Astrocyte (in vitro differentiated cells and primary cell): Measurements from ENCODE around the gene CNDP2. TPM values are rescaled to one million over a fixed set of nuclear protein-coding genes. Genes with fewer than 3 reads are reported as not detected.

Experiments
- DNase-seq: peaks from one replicate; pipeline ENCODE4 v3.0.0-alpha.2; 2010; ENCODE audit warnings: low read depth
- FAIRE-seq: peaks from 2 replicates; lab custom pipeline; 2011; peaks lifted over from hg19 to GRCh38; lab: Jason Lieb, UNC
- H2AFZ ChIP-seq: 2 replicates; pipeline ENCODE4 v1.6.0; 2012; ENCODE audit warnings: low read depth, low read length, inconsistent platforms
- H3K27ac ChIP-seq: 2 replicates; pipeline ENCODE4 v1.5.1; 2011; ENCODE audit warnings: low read depth, low read length, inconsistent platforms
- H3K27me3 ChIP-seq: 2 replicates; pipeline ENCODE4 v1.6.0; 2011; ENCODE audit warnings: low read length, inconsistent platforms; ENCODE audit not compliant: insufficient read depth
- H3K36me3 ChIP-seq: 2 replicates; pipeline ENCODE4 v1.5.1; 2011; ENCODE audit warnings: low read length, inconsistent platforms; ENCODE audit not compliant: insufficient read depth
- H3K4me1 ChIP-seq: 2 replicates; pipeline ENCODE4 v1.5.1; 2011; ENCODE audit warnings: low read length, inconsistent platforms; ENCODE audit not compliant: insufficient read depth
- H3K4me2 ChIP-seq: 2 replicates; pipeline ENCODE4 v1.6.0; 2012; ENCODE audit warnings: low read length, inconsistent platforms
- H3K4me3 ChIP-seq: 2 replicates; pipeline ENCODE4 v1.5.1; 2011; ENCODE audit warnings: low read depth, mild to moderate bottlenecking, low read length, inconsistent platforms; ENCODE audit not compliant: insufficient read depth
- H3K79me2 ChIP-seq: 2 replicates; pipeline ENCODE4 v1.6.0; 2012; ENCODE audit warnings: mild to moderate bottlenecking, low read length, inconsistent platforms; ENCODE audit not compliant: insufficient read depth
- H3K9ac ChIP-seq: 2 replicates; pipeline ENCODE4 v1.6.0; 2012; ENCODE audit warnings: mild to moderate bottlenecking, low read length, inconsistent platforms
- H3K9me3 ChIP-seq: 2 replicates; pipeline ENCODE4 v1.5.1; 2012; ENCODE audit warnings: low read depth, mild to moderate bottlenecking, low read length, inconsistent platforms; ENCODE audit not compliant: insufficient read depth
- H4K20me1 ChIP-seq: 2 replicates; pipeline ENCODE4 v1.6.0; 2012; ENCODE audit warnings: low read length, inconsistent platforms; ENCODE audit not compliant: insufficient read depth
- H3K27ac Mint-ChIP-seq: one replicate; pipeline ENCODE4 v1.8.0; 2021; ENCODE audit warnings: mild to moderate bottlenecking, mixed read lengths; ENCODE audit not compliant: unreplicated experiment
- H3K27me3 Mint-ChIP-seq: one replicate; pipeline ENCODE4 v1.8.0; 2021; ENCODE audit warnings: low read depth, mixed read lengths; ENCODE audit not compliant: unreplicated experiment
- H3K36me3 Mint-ChIP-seq: one replicate; pipeline ENCODE4 v1.8.0; 2021; ENCODE audit warnings: low read depth, mixed read lengths; ENCODE audit not compliant: unreplicated experiment
- H3K4me1 Mint-ChIP-seq: one replicate; pipeline ENCODE4 v1.8.0; 2021; ENCODE audit warnings: low read depth, mixed read lengths; ENCODE audit not compliant: unreplicated experiment
- H3K4me3 Mint-ChIP-seq: one replicate; pipeline ENCODE4 v1.8.0; 2021; ENCODE audit warnings: mild to moderate bottlenecking, moderate library complexity, mixed read lengths; ENCODE audit not compliant: unreplicated experiment
- H3K9me3 Mint-ChIP-seq: one replicate; pipeline ENCODE4 v1.8.0; 2021; ENCODE audit warnings: mild to moderate bottlenecking, mixed read lengths; ENCODE audit not compliant: unreplicated experiment
- EZH2 ChIP-seq: IDR thresholded peaks from 2 replicates; pipeline ENCODE4 v1.6.1; 2012; ENCODE audit warnings: mild to moderate bottlenecking, low read length, inconsistent platforms; ENCODE audit not compliant: insufficient read depth
- total RNA-seq: library from RNA; stranded (reverse); gene quantifications from 2 replicates; pipeline ENCODE4 v1.2.1, GENCODE V29; 2021
- TF ChIP-seq, protein P1 (sequence below): IDR thresholded peaks from 2 replicates; pipeline ENCODE4 v1.5.1; 2011; ENCODE audit warnings: low read depth, mild to moderate bottlenecking, inconsistent platforms, low read length, moderate library complexity; ENCODE audit not compliant: insufficient read depth

Gene CNDP2
- total RNA-seq, 1 donor from 2014 or later = 149 TPM

DNA sequence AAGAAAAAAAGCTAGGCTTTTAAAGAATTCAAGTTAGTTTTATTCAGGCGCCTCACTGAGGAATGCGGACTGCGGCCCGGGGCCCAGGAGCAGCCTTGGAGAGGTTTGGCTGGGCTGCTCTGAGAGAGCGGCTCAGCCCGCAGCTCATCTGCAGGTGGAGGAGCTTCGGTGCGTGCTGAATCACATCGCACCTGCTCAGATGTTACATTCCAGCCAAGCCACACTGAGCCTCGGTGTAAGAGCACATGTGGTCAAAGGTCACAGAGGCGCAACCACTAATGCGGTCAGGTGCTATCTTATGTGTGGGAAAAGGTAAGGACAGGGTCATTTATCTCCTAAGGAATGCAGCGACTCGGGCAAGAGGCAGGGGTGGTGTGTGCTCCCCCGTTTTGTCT, 21.1 kb downstream of the CNDP2 start:
- Histone ChIP-seq H3K9ac (no peak overlapping the region), H3K4me2 (no peak overlapping the region), H3K4me1 (no peaks in the 10 kb centered on the region), H3K4me3 (no peak overlapping the region), H3K27me3 (no peaks in the 10 kb centered on the region), H3K36me3 (peaks cover 3% of the 10 kb centered on the region), H3K27ac (no peak overlapping the region), H3K9me3 (no peaks in the 10 kb centered on the region), H4K20me1 (peaks cover 7% of the 10 kb centered on the region), H2AFZ (no peak overlapping the region), H3K79me2 (no peaks in the 10 kb centered on the region)
- no peak for DNase-seq
- no peaks in the 10 kb centered on the region for H3K27me3 Mint-ChIP-seq
- H3K4me3 Mint-ChIP-seq = no peak overlapping the region
- peaks cover 45% of the 10 kb centered on the region for H3K36me3 Mint-ChIP-seq
- H3K27ac Mint-ChIP-seq = no peak overlapping the region
- TF ChIP-seq, protein P1, sequence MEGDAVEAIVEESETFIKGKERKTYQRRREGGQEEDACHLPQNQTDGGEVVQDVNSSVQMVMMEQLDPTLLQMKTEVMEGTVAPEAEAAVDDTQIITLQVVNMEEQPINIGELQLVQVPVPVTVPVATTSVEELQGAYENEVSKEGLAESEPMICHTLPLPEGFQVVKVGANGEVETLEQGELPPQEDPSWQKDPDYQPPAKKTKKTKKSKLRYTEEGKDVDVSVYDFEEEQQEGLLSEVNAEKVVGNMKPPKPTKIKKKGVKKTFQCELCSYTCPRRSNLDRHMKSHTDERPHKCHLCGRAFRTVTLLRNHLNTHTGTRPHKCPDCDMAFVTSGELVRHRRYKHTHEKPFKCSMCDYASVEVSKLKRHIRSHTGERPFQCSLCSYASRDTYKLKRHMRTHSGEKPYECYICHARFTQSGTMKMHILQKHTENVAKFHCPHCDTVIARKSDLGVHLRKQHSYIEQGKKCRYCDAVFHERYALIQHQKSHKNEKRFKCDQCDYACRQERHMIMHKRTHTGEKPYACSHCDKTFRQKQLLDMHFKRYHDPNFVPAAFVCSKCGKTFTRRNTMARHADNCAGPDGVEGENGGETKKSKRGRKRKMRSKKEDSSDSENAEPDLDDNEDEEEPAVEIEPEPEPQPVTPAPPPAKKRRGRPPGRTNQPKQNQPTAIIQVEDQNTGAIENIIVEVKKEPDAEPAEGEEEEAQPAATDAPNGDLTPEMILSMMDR = no peak
- TF ChIP-seq EZH2 = no peak
- no peaks in the 10 kb centered on the region for H3K4me1 Mint-ChIP-seq
- no peak for FAIRE-seq
- no peaks in the 10 kb centered on the region for H3K9me3 Mint-ChIP-seq

- Mint-ChIP-seq H3K4me1 (no peaks in the 10 kb centered on the region), H3K27ac (no peak overlapping the region), H3K9me3 (no peaks in the 10 kb centered on the region), H3K36me3 (peaks cover 46% of the 10 kb centered on the region), H3K27me3 (no peaks in the 10 kb centered on the region), H3K4me3 (no peak overlapping the region)
- Histone ChIP-seq H3K79me2 (no peaks in the 10 kb centered on the region), H3K9me3 (no peaks in the 10 kb centered on the region), H3K27ac (no peak overlapping the region), H3K36me3 (peaks cover 3% of the 10 kb centered on the region), H3K9ac (no peak overlapping the region), H3K27me3 (no peaks in the 10 kb centered on the region), H3K4me2 (no peak overlapping the region), H2AFZ (no peak overlapping the region), H3K4me3 (no peak overlapping the region), H3K4me1 (no peaks in the 10 kb centered on the region), H4K20me1 (peaks cover 7% of the 10 kb centered on the region)
- TF ChIP-seq EZH2 = no peak
- TF ChIP-seq, protein P1 = no peak
- FAIRE-seq = no peak
- no peak for DNase-seq
These were observed 22.5 kb downstream of the CNDP2 start for GRCh38 chr18:74518456-74519295.
